Measurements from ENCODE around the gene IFITM5.
"Not testable (repeated sequence)": the region's sequence is repeated elsewhere in the genome, so short reads cannot be mapped to it uniquely, and the experiment has no call there.

Gene IFITM5

GRCh38 chr11:299081-299891, at the start of gene IFITM5:
Gene IFITM5, minus strand, starts transcription at chr11:299526. Its CDS starts 36 bp downstream, at chr11:299490.
- no peak for DNase-seq (ENCODE audit: low read depth in 2 of 2)

DNA sequence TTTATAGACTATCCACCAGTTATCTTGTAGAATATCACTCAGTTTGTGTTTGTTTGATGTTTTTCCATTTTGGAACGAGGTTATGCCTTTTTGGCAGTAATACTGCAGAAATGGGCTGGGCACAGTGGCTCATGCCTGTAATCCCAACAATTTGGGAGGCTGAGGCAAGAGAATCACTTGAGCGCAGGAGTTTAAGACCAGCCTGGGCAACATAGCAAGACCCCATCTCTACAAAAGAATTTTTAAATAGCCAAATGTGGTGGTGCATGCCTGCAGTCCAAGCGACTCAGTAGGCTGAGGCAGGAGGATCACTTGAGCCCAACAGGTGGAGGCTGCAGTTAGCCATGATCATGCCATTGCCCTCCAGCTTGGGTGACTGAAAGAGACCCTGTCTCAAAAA, 47.2 kb upstream of the IFITM5 start:
- no peak for DNase-seq (ENCODE audit: low read depth in 2 of 2)

DNA sequence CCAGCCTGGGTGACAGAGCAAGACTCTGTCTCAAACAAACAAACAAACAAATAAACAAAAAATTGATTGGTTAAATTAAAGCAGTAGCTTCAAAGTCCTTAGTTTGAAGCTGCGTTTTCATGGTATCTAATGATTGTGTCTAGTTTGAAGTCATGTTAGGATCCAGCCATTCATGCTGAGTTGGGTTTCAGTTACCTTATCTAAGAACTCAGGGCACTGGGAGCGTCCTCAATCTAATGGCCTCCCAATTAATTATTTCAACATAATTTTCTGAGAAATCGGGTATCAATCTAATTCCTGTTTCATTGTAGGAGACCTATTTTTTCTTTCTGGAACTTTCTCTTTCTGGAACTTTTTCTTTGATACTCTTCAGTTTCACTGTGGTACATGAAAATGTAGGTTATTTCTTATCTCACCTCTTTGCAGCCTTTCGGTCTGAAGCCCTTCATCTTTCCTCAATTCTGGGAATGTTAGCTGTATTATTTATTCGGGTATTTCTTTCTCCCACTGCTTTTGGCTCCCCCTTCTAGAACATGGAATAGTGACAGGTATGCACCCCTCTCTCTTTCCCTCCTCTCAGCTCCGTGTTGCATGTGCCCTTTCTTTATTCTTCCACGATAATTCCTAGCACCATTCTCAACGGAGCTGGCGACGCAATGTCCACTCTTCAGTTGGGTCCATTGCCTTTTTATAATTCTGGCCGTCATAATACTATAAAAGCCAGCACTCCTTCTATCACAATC, 45.7 kb upstream of the IFITM5 start:
- DNase-seq (ENCODE audit: low read depth in 2 of 2), result no peak

DNA sequence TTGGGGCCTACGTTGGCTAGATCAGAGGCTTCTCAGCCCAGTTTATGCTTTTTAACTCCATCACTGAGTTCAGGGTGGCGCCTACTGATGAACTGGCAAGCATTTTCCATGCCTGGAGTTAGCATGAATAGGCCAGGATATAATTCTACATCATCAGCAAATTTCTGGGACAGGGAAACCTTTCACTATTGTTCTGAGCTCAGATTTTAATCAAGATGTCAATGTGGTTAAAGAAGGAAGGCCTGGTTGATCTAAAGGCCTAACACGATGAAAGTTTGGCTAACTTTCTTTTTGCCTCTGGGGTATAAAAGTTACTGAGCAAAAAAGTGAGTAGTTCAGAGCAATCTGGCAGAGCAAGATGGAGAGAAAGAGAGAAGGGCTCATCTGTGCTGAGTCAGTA, 43.0 kb upstream of the IFITM5 start:
- no peak for DNase-seq (ENCODE audit: low read depth in 2 of 2)

GRCh38 chr11:340539-341512, 41.5 kb upstream of the IFITM5 start:
- DNase-seq (ENCODE audit: low read depth in 2 of 2), result no peak

- DNase-seq (ENCODE audit: low read depth in 2 of 2), result no peak
These were observed 40.6 kb upstream of the IFITM5 start for GRCh38 chr11:339963-340362.

GRCh38 chr11:337711-338110, 38.4 kb upstream of the IFITM5 start:
- no peak for DNase-seq (ENCODE audit: low read depth in 2 of 2)

GRCh38 chr11:336659-337198, 37.4 kb upstream of the IFITM5 start:
- DNase-seq (ENCODE audit: low read depth in 2 of 2), result no peak

GRCh38 chr11:335779-336658, 36.7 kb upstream of the IFITM5 start:
- no peak for DNase-seq (ENCODE audit: low read depth in 2 of 2)

DNA sequence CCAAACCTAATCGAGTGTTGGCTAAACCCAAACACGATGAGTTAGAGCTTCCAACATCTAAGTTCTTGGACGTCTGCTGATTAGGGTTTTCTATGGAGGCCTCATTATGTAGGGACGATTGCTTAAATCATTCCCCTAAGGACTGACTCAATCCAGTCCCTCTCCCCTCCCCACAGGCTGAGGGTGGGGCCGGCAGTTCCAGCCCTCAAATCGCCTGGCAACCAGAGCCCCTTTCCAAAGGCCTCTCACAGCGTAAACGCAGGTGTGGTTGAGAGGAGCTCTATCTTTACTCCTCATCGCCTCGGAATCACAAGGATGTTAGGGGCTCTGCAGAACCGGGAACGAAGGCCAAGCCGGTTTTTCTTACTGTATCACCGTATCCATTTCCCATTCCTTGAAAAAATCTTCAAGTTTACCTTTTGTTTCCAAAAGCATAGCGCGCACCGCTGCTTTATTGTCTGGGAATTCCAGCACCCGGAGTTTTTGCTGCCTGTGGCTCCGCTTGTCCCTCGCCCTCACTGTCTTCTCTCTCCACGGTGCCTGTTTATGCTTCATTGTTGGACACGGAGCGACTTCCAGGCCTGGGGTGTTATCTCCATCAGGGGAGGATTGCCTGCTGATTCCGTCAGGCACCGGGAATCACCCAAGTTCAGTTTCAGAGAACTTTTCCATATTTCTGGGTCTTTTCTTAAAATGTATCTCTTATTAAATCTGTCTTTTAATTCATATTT, 35.1 kb upstream of the IFITM5 start:
- no peak for DNase-seq (ENCODE audit: low read depth in 2 of 2)

DNA sequence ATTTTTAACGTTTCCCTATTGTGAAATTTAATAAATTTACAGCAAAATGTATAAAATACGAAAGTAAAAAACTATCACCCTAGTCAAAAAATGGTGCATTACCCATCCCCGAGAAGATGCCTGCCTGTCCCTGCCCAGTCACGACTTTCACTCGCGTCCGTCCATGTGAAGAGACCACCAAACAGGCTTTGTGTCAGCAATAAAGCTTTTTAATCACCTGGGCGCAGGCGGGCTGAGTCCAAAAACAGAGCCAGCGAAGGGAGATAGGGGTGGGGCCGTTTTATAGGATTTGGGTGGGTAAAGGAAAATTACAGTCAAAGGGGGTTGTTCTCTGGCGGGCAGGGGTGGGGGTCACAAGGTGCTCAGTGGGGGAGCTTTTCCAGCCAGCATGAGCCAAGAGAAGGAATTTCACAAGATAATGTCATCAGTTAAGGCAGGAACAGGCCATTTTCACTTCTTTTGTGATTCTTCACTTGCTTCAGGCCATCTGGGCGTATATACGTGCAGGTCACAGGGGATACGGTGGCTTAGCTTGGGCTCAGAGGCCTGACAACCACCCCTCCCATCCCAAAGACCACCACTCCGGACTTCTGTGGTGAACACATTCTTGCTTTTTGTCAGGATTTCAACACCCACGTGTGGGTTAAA, 34.4 kb upstream of the IFITM5 start:
- DNase-seq (ENCODE audit: low read depth in 2 of 2), result not testable (repeated sequence)

GRCh38 chr11:332651-333480, 33.5 kb upstream of the IFITM5 start:
- no peak for DNase-seq (ENCODE audit: low read depth in 2 of 2)

- DNase-seq (ENCODE audit: low read depth in 2 of 2), result no peak
These were observed 32.2 kb upstream of the IFITM5 start for GRCh38 chr11:331358-332060.

DNA sequence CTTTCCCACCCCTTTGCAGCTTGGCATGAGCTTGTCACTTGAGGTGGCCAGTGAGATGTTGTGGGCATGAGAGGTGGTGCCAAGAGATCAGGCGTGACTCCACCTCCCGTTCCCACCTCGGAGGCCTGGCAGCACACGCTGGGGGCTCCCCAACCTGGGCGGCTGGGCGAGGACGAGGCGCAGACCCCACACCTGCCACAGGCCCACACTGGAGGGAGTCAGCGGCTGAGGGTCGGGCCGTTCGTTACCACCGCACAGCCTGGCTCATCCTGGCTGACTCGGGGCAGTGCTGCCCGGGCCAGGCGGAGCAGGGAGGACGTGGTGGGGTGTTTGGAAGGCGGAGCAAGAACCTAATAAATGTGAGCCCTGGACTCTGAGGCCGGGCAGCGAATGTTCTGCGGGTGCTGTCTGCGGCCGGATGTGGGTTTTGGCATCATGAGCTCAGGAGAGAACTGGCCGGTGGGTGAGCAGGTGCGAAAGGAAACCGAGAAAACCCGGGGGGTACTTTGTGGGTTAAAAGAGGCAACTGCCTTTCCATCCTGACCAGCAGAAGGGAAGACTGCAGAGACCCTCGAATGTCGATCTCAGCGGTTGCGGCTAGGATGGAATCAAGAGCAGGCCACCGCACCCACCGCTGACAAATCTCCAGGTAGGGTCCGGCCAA, 31.5 kb upstream of the IFITM5 start:
- DNase-seq (ENCODE audit: low read depth in 2 of 2), result no peak

- DNase-seq (ENCODE audit: low read depth in 2 of 2), result no peak
These were observed 31.0 kb upstream of the IFITM5 start for GRCh38 chr11:330307-330693.

GRCh38 chr11:329886-330253, 30.5 kb upstream of the IFITM5 start:
- no peak for DNase-seq (ENCODE audit: low read depth in 2 of 2)

DNA sequence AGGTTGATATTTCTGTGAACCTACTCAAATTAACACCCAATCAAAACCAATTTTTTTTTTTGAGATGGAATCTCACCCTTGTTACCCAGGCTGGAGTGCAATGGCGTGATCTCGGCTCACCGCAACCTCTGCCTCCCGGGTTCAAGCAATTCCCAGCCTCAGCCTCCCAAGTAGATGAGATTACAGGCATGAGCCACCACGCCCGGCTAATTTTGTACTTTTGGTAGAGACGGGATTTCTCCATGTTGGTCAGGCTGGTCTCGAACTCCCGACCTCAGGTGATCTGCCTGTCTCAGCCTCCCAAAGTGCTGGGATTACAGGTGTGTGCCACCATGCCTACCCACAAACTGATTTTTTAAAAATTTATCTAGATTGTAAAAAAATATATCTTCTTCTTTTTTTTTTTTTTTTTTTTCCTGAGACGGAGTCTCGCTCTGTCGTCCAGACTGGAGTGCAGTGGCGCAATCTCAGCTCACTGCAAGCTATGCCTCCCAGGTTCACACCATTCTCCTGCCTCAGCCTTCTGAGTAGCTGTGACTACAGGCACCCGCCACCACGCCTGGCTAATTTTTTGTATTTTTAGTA, 29.3 kb upstream of the IFITM5 start:
- not testable (repeated sequence) for DNase-seq (ENCODE audit: low read depth in 2 of 2)
